ENCODE results near the gene NDC1.

DNA sequence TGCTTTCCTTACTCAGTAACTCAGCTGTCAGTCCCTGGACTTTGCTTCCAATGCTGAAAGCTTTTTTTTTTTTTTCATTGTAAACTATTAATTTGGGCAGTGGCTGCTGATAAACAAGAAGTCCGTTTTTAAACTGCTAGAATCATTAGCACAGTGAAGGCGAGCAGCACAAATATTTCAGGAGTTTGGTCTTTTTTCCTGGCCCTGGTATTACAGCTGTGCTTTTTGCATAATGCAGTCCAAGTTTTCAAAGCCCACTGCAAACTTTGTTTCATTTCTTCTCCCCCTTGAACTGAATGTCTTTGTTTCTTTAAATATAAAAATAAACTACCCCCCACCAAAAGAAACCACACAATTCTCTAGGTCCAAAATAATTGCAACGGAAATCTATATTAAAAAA is 105.7 kb downstream of the NDC1 start:
- TF ChIP-seq GATA1 (IDR thresholded peaks at IDR 0.05; ENCODE audit: low read depth, low read length) (no peak), POLR2A (IDR thresholded peaks at IDR 0.05; ENCODE audit: low read length) (no peak)
